Upper lobe of left lung (tissue), 6 donors: ENCODE measurements around the gene SLBP. TPM values are rescaled to one million over a fixed set of nuclear protein-coding genes. Genes with fewer than 3 reads are reported as not detected.

Source experiments
- ATAC-seq, 2 donors: fragments of 200-7000 bp; cut with Tn5 transposase; one replicate each; pipeline ENCODE4 v1.9.1; 2022; ENCODE audit warnings: mild to moderate bottlenecking in 2 of 2, moderate library complexity in 2 of 2; ENCODE audit not compliant: low FRiP score in 2 of 2
- DNase-seq, 2 donors: peaks; one replicate each; pipeline ENCODE4 v3.0.0-alpha.2; 2019 to 2020
- H3K27ac ChIP-seq, 4 donors: fragments of 200-600 bp; sonication (generic); one replicate each; pipeline ENCODE4 v1.5.1; 2016 to 2019
- H3K27me3 ChIP-seq, 4 donors: fragments of 200-600 bp; sonication (generic); one replicate each; pipeline ENCODE4 v1.5.1; 2017 to 2019
- H3K36me3 ChIP-seq, 4 donors: fragments of 200-600 bp; sonication (generic); one replicate each; pipeline ENCODE4 v1.5.1; 2016 to 2019
- H3K4me1 ChIP-seq, 4 donors: fragments of 200-600 bp; sonication (generic); one replicate each; pipeline ENCODE4 v1.5.1; 2018 to 2019
- H3K4me3 ChIP-seq, 4 donors: fragments of 200-600 bp; sonication (generic); one replicate each; pipeline ENCODE4 v1.5.1; 2017 to 2019; ENCODE audit warnings: mild to moderate bottlenecking in 2 of 4, moderate library complexity in 1 of 4
- H3K9me3 ChIP-seq, 4 donors: fragments of 200-600 bp; sonication (generic); one replicate each; pipeline ENCODE4 v1.5.1; 2018 to 2019
- EP300 ChIP-seq, 4 donors: sonication (generic); formaldehyde crosslinking; IDR thresholded peaks; one replicate each; pipeline ENCODE4 v1.5.1; 2017; ENCODE audit warnings: antibody characterized with exemption in 4 of 4, control low read depth in 2 of 4
- POLR2A ChIP-seq, 4 donors: fragments of 450-650 bp; IDR thresholded peaks; one replicate each; pipeline ENCODE4 v1.5.1; 2016 to 2017; ENCODE audit warnings: antibody characterized with exemption in 4 of 4, mild to moderate bottlenecking in 2 of 4
- POLR2AphosphoS5 ChIP-seq, 2 donors: sonication (generic); formaldehyde crosslinking; IDR thresholded peaks; one replicate each; pipeline ENCODE4 v1.5.1; 2017; ENCODE audit warnings: antibody characterized with exemption in 2 of 2
- WGBS, 2 donors: methylation state at CpG; one replicate each; pipeline ENCODE4 v1.1.5; 2017 to 2018; 5-methylcytosine and 5-hydroxymethylcytosine counted together
- total RNA-seq, 6 donors: library from RNA; depleted of rRNA in 4 of 6; stranded (reverse); fragments of >200 nt in 4 of 6; gene quantifications; one replicate each; pipeline versions ENCODE4 v1.1.0 to v1.2.1, GENCODE V29; 2016 to 2021
- TF ChIP-seq, protein P1 (sequence below), 6 experiments: fragments of 450-650 bp in 4 of 6; fragments of 200-600 bp in 2 of 6; sonication (generic) in 2 of 6; IDR thresholded peaks; one replicate each; pipeline ENCODE4 v1.5.1; 2016 to 2019; ENCODE audit warnings: antibody characterized with exemption in 6 of 6
- donor health status: DM: no; HTN: no; CAD: no; lungs with moderate emphysema.
- donor health status: DM: no; HTN: yes; CAD: no; lungs with severe emphysema.

SLBP gene
- total RNA-seq, 6 donors from 2014 or later, result 33.0 to 51.1 (median 38.0) TPM

DNA sequence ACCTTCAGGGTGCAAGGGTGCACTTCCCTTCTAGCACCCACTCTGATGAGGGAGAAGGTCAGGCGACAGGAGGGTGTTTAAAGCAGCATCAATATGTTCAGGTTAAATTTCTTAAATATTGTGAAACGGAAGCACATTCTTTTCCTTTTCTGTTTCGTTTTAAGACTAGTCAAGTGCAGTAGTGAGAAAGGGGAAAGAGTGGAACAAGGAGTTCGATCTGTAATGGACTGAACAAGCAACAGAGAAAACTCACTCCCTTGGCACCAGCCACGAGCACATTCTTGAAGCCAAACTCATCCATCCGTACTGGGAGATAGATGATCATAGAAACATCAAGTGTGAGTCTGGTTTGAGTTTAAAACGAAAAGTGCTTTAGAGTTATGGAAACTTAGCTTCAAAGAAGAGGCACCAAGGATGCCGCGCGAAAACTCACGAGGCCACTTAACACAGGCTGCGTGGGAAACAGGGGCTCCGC is 28.8 kb downstream of the SLBP start:
- ATAC-seq, result peak in 1 of 2 donors; percentile 50
- Histone ChIP-seq H3K27ac (peak overlapping the region; percentile 68 to 80 (median 76)), H3K36me3 (no peaks in the 10 kb centered on the region), H3K27me3 (no peaks in the 10 kb centered on the region), H3K4me1 (peaks cover 4 to 24% (median 11%) of the 10 kb centered on the region in 4 donors), H3K4me3 (peak overlapping the region; percentile 57 to 86 (median 78)), H3K9me3 (no peaks in the 10 kb centered on the region)
- TF ChIP-seq POLR2A (IDR thresholded peaks at IDR 0.05), result no peak
- no peak for TF ChIP-seq EP300 (IDR thresholded peaks at IDR 0.05)
- TF ChIP-seq, protein P1, sequence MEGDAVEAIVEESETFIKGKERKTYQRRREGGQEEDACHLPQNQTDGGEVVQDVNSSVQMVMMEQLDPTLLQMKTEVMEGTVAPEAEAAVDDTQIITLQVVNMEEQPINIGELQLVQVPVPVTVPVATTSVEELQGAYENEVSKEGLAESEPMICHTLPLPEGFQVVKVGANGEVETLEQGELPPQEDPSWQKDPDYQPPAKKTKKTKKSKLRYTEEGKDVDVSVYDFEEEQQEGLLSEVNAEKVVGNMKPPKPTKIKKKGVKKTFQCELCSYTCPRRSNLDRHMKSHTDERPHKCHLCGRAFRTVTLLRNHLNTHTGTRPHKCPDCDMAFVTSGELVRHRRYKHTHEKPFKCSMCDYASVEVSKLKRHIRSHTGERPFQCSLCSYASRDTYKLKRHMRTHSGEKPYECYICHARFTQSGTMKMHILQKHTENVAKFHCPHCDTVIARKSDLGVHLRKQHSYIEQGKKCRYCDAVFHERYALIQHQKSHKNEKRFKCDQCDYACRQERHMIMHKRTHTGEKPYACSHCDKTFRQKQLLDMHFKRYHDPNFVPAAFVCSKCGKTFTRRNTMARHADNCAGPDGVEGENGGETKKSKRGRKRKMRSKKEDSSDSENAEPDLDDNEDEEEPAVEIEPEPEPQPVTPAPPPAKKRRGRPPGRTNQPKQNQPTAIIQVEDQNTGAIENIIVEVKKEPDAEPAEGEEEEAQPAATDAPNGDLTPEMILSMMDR (IDR thresholded peaks at IDR 0.05), result no peak
- TF ChIP-seq POLR2AphosphoS5 (IDR thresholded peaks at IDR 0.05), result no peak
- 7% methylated on average over 13 of the region's 13 CpGs for WGBS, 2 donors
- no peak for DNase-seq

DNA sequence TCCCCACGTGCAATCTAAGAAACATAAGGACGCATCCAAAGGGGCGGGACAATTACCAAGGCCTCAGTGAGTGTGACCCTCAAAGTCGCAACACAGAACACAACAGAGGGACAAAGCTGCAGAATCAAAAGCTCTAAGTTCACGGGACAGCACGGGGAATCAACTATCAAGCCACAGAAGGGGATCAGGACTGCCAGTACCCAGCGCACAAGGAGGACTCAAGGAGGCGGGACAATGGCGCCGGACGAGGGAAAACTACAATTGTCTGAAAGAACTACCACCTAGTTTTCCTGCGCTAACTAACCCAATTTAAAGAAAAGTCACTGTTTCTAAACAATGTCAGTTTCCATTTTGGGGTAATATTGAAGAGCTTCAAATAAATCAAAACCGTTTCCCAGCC is 29.3 kb downstream of the SLBP start:
- ATAC-seq (no peak), DNase-seq (no peak)
- Histone ChIP-seq H3K9me3 (no peaks in the 10 kb centered on the region), H3K36me3 (no peaks in the 10 kb centered on the region), H3K4me1 (peaks cover 4 to 24% (median 11%) of the 10 kb centered on the region in 4 donors), H3K27ac (no peak overlapping the region), H3K4me3 (peak overlapping the region in 3 of 4 donors; percentile 74 to 86 (median 82)), H3K27me3 (no peaks in the 10 kb centered on the region)
- WGBS, 2 donors, result 86 to 89% methylated on average over 13 of the region's 13 CpGs
- TF ChIP-seq EP300 (IDR thresholded peaks at IDR 0.05), result no peak
- TF ChIP-seq, protein P1 (IDR thresholded peaks at IDR 0.05), result no peak

DNA sequence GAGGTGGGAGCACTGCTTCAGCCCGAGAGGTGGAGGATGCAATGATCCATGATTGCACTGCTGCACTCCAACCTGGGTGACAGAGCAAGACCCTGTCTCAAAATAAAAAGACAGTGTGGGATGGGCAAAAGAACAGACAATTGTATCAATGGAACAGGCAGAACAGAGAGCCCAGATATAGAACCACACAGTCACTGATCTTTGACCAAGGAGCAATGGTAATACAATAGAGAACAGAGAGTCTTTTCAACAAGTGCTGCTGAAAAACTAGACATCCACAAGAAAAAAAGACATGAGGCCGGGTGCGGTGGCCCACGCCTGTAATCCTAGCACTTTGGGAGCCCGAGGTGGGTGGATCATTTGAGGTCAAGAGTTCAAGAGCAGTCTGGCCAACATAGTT is 33.9 kb downstream of the SLBP start:
- Histone ChIP-seq H3K27me3 (no peaks in the 10 kb centered on the region), H3K9me3 (no peaks in the 10 kb centered on the region), H3K4me1 (peaks cover 0 to 5% (median 3%) of the 10 kb centered on the region in 4 donors), H3K27ac (no peak overlapping the region), H3K4me3 (no peak overlapping the region), H3K36me3 (no peaks in the 10 kb centered on the region)
- WGBS, 2 donors, result 76 to 85% methylated on average over 5 of the region's 5 CpGs
- DNase-seq (no peak), ATAC-seq (no peak)
- TF ChIP-seq, protein P1 (IDR thresholded peaks at IDR 0.05), result no peak
- TF ChIP-seq POLR2AphosphoS5 (IDR thresholded peaks at IDR 0.05), result no peak
- no peak for TF ChIP-seq EP300 (IDR thresholded peaks at IDR 0.05)
- no peak for TF ChIP-seq POLR2A (IDR thresholded peaks at IDR 0.05)

DNA sequence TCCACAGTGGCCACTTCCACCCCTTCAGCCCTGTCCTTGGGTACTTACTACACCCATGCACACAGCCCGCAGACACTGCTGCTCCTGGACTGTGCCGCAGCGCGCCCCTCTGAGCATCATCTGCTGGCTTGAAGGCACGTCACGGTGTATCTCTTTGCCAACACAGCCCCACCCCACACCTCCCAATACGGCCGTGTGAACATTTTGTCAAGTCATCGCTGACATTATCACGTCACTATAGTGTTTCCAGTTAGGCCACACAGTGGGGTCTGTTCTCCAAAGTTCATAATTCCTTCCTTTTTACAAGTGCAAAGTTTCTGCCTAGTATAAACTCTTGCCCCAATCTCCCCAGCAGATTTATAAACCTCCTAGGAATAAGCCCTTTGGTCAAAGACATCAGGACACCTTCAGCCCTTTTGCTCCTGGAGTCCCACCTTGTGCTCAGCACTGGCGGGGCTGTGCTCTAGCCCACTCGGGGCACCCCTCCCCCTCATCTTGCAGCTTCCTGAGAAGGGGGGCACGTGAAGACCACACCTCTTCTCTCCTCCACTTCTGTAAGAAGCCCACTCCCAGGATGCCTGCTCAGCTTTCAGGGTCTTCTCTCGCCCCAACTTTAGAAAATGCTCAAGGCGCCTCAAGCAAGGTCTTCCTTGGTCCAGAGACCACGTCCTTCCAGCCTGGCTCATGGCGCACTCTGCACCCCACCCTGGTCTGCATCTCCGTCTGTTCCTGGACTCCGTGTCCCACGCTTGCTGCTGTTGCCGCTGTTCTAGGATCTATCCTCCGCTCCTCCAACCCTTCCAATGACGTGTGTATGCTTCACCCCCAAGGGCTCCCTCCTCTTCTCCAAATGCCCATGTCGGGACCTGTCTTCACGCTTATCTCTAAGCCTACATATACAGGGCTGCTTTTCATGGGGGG is 35.3 kb downstream of the SLBP start:
- H3K36me3 ChIP-seq, result no peaks in the 10 kb centered on the region
- H3K4me3 ChIP-seq, result no peak overlapping the region
- peak in 1 of 2 donors; percentile 56 for DNase-seq
- ATAC-seq, result peak; percentile 4 to 11
- WGBS, 2 donors, result 79% methylated on average over 24 of the region's 25 CpGs
- TF ChIP-seq POLR2A (IDR thresholded peaks at IDR 0.05) (no peak), POLR2AphosphoS5 (IDR thresholded peaks at IDR 0.05) (no peak), EP300 (IDR thresholded peaks at IDR 0.05) (no peak)
- TF ChIP-seq, protein P1 (IDR thresholded peaks at IDR 0.05), result no peak
- H3K27ac ChIP-seq, result no peak overlapping the region
- no peaks in the 10 kb centered on the region for H3K9me3 ChIP-seq
- H3K4me1 ChIP-seq, result no peaks in the 10 kb centered on the region
- no peaks in the 10 kb centered on the region for H3K27me3 ChIP-seq
